H4 (cell line): ENCODE data around the gene PTPRN2. TPM values are rescaled to one million over a fixed set of nuclear protein-coding genes. Genes with fewer than 3 reads are reported as not detected.
A peak's percentile ranks its signal among the peaks of the same experiment; 100 is the strongest.
"Not testable (repeated sequence)": the region's sequence is repeated elsewhere in the genome, so short reads cannot be mapped to it uniquely, and the experiment has no call there.

ENCODE experiments used
- DNase-seq: peaks from one replicate; pipeline ENCODE4 v3.0.0-alpha.2; 2015; ENCODE audit warnings: low spot score
- total RNA-seq: library from RNA; depleted of rRNA; stranded (reverse); fragments of >200 nt; shearing (Covaris generic); gene quantifications from 2 replicates; pipeline ENCODE4 v1.2.3, GENCODE V29; 2014

PTPRN2 gene
- total RNA-seq, 1 experiment from 2014 or later = 0.97 TPM

DNA sequence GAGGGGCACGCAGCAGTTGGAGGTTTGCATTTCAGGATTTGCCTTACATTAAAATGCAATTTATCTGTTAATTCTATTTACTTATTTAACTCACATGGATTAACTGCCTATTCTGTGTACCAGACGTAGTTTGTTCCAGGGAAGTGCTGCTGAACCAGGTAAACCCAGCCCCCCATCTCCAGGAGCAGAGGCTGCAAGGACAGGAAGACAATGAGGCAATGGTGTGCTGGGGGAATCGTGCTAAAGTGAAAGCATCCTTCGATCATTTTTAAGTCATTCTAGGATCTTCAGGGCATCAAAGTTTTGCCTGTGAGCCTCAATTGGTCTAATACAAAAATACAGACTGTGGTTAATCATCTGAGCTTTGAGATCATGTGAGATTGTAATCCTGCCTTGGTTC is 1084.4 kb downstream of the PTPRN2 start:
- DNase-seq = no peak

DNA sequence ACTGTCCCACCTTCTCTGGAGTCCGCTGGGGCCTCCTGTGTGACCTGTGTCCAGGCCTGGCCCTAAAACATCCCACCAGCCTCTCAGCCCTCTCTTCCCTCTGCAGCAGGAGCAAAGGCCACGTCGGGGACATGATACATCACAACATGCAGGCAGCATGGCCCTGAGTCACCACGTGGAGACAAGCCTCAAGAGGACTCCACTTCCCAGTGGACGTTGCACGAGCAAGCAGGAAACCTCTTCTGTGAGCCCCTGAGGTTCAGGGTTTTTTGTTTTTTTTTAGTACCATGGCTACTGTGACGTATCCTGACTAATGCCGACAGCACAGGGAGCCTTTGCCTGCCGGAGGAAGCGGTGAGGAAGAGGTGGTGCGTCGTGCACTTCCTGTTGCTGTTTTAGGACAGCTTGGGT is 1084.9 kb downstream of the PTPRN2 start:
- DNase-seq = no peak

- DNase-seq = no peak
These were observed 1086.0 kb downstream of the PTPRN2 start for GRCh38 chr7:157501581-157501980.

DNA sequence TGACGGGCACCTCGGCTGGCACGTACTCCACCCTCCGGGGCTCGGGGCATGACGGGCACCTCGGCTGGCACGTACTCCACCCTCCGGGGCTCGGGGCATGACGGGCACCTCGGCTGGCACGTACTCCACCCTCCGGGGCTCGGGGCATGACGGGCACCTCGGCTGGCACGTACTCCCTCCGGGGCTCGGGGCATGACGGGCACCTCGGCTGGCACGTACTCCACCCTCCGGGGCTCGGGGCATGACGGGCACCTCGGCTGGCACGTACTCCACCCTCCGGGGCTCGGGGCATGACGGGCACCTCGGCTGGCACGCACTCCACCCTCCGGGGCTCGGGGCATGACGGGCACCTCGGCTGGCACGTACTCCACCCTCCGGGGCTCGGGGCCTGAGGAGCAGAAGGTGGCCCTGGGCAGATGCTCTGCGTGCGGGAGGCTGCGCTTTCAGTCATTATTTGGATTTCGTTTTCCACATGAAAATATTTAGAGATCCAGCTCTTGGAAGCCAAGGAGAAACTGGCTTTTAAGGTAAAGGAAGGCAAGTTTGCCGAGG is 1086.6 kb downstream of the PTPRN2 start:
- not testable (repeated sequence) for DNase-seq

DNA sequence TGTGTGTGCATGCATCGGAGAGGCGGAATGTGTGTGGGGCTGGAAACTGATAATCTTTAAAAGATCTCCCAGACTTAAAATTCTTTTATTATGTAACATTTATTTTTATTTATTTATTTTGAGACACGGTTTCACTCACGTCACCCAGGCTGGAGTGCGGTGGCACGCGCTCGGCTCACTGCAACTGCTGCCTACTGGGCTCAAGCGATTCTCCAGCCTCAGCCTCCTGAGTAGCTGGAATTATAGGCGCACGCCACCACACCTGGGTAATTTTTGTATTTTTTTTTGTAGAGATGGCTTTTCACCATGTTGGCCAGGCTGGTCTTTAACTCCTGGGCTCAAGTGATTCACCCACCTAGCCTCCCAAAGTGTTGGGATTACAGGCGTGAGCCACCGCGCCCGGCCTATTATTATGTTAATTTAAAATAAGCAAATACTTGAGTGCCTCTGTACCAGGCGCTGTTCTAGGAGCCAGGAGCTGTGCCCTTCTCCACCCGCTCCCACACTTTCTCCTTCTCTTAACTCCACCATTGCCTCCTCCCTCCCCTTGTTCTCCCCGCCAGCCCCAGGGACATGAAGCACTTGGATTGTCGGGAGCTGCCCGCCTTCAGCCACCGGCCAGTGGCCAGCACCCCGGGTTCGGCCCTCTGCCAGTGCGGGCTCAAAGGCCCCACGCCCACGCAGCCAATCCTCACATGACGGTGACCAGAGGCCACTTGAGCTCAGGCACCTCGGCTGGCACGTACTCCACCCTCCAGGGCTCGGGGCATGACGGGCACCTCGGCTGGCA is 1087.3 kb downstream of the PTPRN2 start:
- no peak for DNase-seq

GRCh38 chr7:157499835-157500153 is 1087.8 kb downstream of the PTPRN2 start:
- no peak for DNase-seq

- no peak for DNase-seq
These were observed 1088.3 kb downstream of the PTPRN2 start for GRCh38 chr7:157499121-157499834.

DNA sequence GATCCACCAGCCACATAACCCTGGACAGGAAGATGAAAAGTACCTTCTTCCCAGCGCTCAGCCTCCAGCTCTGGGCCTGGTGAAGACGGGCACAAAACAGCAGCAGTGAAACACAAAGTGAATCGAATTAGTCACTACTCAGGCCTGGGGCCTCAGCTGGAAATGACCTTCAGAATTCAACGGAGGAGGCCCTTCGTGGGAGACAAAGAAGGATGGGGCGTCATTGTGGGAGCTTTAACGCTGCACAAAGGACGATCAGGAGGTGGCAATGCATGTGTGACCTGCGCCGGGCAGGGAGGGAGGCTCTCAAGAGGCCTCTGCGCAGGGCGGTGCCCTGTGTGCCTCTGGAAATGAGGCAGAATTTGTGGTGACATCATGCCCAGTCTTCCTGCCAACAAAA is 1089.0 kb downstream of the PTPRN2 start:
- DNase-seq = no peak

- no peak for DNase-seq
These were observed 1089.6 kb downstream of the PTPRN2 start for GRCh38 chr7:157497744-157498651.

- no peak for DNase-seq
These were observed 1090.3 kb downstream of the PTPRN2 start for GRCh38 chr7:157497367-157497743.

GRCh38 chr7:157496416-157497275 is 1091.0 kb downstream of the PTPRN2 start:
- no peak for DNase-seq

DNA sequence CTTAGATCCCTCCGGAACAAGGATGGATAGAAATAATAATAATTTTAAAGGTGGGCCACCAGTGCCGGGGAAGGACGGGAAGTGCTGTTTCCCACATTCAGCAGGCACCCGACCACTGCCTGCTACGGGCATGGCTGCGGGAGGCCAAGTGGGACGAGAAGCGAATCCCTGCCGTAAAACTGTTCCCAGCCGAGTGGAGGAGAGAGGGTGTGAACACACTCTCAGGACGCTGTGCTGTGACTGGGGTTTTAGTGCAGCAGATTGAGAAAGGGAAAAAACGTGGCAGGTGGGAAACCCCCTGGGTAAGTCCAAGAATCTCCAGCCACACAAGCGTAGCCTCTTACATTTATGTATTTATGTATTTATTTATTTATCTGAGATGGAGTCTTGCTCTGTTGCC is 1092.0 kb downstream of the PTPRN2 start:
- no peak for DNase-seq

DNA sequence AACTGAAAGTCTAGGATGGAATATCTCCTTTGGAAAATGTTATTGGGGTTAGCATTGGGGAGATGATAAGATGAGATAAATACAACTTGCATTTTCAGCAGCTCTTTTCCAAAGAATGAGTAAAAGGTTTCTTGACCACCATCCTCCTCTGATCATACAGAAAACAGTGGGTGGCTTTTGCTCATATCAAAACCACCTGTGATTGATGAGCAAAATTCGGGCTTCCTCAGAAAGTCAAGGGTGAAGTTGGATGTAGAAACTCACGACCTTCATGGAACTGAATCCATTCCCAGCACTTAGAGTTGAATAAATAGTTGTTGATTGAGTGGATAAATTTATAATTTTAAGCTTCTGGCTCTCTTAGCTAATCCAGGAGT is 1092.5 kb downstream of the PTPRN2 start:
- no peak for DNase-seq

GRCh38 chr7:157494506-157495176 is 1093.0 kb downstream of the PTPRN2 start:
- no peak for DNase-seq

GRCh38 chr7:157493776-157494175 is 1093.8 kb downstream of the PTPRN2 start:
- DNase-seq = no peak

GRCh38 chr7:157493017-157493416 is 1094.6 kb downstream of the PTPRN2 start:
- DNase-seq = no peak

DNA sequence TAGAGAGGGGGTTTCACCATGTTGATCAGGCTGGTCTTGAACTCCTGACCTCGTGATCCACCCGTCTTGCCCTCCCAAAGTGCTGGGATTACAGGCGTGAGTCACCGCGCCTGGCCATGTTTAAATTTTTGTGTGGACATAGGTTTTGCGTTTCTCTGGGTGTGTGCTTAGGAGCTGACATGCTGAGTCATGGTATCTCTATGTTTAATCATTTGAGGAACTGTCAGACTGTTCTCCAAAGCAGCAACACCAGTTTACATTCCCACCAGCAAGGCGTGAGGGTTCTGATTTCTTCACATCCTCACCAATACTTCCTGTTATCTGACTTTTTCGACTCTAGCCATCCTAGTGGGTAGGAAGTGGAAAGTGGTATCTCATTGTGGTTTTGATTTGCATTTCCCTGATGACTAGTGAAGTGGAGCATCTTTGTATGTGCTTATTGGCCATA is 1097.1 kb downstream of the PTPRN2 start:
- DNase-seq = peak; percentile 94

- not testable (repeated sequence) for DNase-seq
These were observed 1097.8 kb downstream of the PTPRN2 start for GRCh38 chr7:157489870-157490269.
